GM12878 (cell line): ENCODE measurements around the gene PUDP. TPM values are rescaled to one million over a fixed set of nuclear protein-coding genes. Genes with fewer than 3 reads are reported as not detected.

ENCODE experiments used
- ATAC-seq: fragments of 200-7000 bp; cut with Tn5 transposase; 3 replicates; pipeline ENCODE4 v1.9.1; 2020; ENCODE audit warnings: mild to moderate bottlenecking, moderate library complexity
- BruUV-seq: library from RNA; stranded (reverse); fragments of 400-500 nt; replicated peaks from 2 replicates; lab custom pipeline; 2021; lab: Mats Ljungman, UMichigan
- CTCF ChIA-PET: fragments of 300-600 bp; sonication (Branson Sonifier 250); formaldehyde crosslinking; extraction: SDS; loops from one replicate; lab custom pipeline; 2021; ENCODE audit warnings: inconsistent platforms; lab: Yijun Ruan, JAX
- POLR2A ChIA-PET: fragments of 350-600 bp; formaldehyde crosslinking; extraction: SDS; loops from one replicate; lab custom pipeline; 2021; ENCODE audit warnings: inconsistent platforms; lab: Charles Lee
- RAD21 ChIA-PET: fragments of 300-600 bp; sonication (Branson Sonifier 250); formaldehyde crosslinking; loops from one replicate; lab custom pipeline; 2023; ENCODE audit warnings: antibody characterized with exemption; ENCODE audit not compliant: unreplicated experiment; lab: Charles Lee
- SMC1A ChIA-PET: fragments of 300-600 bp; sonication (Branson Sonifier 250); formaldehyde crosslinking; loops from one replicate; lab custom pipeline; 2023; ENCODE audit not compliant: unreplicated experiment, uncharacterized antibody; lab: Charles Lee
- DNase-seq: peaks from one replicate; pipeline ENCODE4 v3.0.0-alpha.2; 2011; ENCODE audit warnings: low read depth, low spot score
- FAIRE-seq: peaks from 3 replicates; lab custom pipeline; 2011; peaks lifted over from hg19 to GRCh38; lab: Jason Lieb, UNC
- H2AFZ ChIP-seq: 2 replicates; pipeline ENCODE4 v1.6.0; 2011; ENCODE audit warnings: low read depth, low read length, control low read depth; ENCODE audit not compliant: control insufficient read depth
- H3K27ac ChIP-seq: 2 replicates; pipeline ENCODE4 v1.5.1; 2011; ENCODE audit warnings: control low read depth; ENCODE audit not compliant: control insufficient read depth, insufficient read depth
- H3K27me3 ChIP-seq, 2 experiments: replicated peaks in 1 of 2; 2 replicates each; pipeline versions ENCODE4 v1.6.0 to v1.6.1; 2011; ENCODE audit warnings: low read length in 1 of 2; ENCODE audit not compliant: control insufficient read depth in 2 of 2, insufficient read depth in 2 of 2
- H3K36me3 ChIP-seq, 2 experiments: 2 replicates each; pipeline ENCODE4 v1.5.1; 2011; ENCODE audit warnings: low read length in 1 of 2; ENCODE audit not compliant: control insufficient read depth in 2 of 2, insufficient read depth in 2 of 2
- H3K4me1 ChIP-seq: 2 replicates; pipeline ENCODE4 v1.6.1; 2011; ENCODE audit warnings: mild to moderate bottlenecking, low read length, moderate library complexity, mixed read lengths; ENCODE audit not compliant: control insufficient read depth, insufficient read depth
- H3K4me2 ChIP-seq: 2 replicates; pipeline ENCODE4 v1.6.0; 2011; ENCODE audit warnings: control low read depth; ENCODE audit not compliant: control insufficient read depth, insufficient read depth
- H3K4me3 ChIP-seq: fragments of 200-600 bp; sonication (generic); 2 replicates; pipeline ENCODE4 v1.5.1; 2016
- H3K79me2 ChIP-seq: 2 replicates; pipeline ENCODE4 v1.6.0; 2011; ENCODE audit warnings: low read length; ENCODE audit not compliant: control insufficient read depth, insufficient read depth
- H3K9ac ChIP-seq: 2 replicates; pipeline ENCODE4 v1.8.0; 2011; ENCODE audit warnings: low read length, control low read depth, mixed read lengths; ENCODE audit not compliant: control insufficient read depth, insufficient read depth
- H3K9me3 ChIP-seq: replicated peaks from 3 replicates; pipeline ENCODE4 v1.5.1; 2011; ENCODE audit warnings: mild to moderate bottlenecking, low read length; ENCODE audit not compliant: control insufficient read depth, insufficient read depth
- H4K20me1 ChIP-seq: 2 replicates; pipeline ENCODE4 v1.6.0; 2011; ENCODE audit not compliant: control insufficient read depth, insufficient read depth
- BHLHE40 ChIP-seq, 2 experiments: fragments of 450-650 bp in 1 of 2; IDR thresholded peaks; 2 replicates each; pipeline ENCODE4 v1.6.1; 2011 to 2017; ENCODE audit warnings: low read depth in 2 of 2, borderline replicate concordance in 1 of 2, improper control_type of control experiment in 1 of 2, low read length in 1 of 2, mild to moderate bottlenecking in 1 of 2
- CEBPB ChIP-seq, 2 experiments: fragments of 150-350 bp in 1 of 2; IDR thresholded peaks; 2 replicates each; pipeline ENCODE4 v1.6.1; 2012 to 2014; ENCODE audit warnings: low read depth in 2 of 2, low read length in 2 of 2, borderline replicate concordance in 1 of 2, inconsistent platforms in 1 of 2
- CHD1 ChIP-seq: IDR thresholded peaks from 2 replicates; pipeline ENCODE4 v1.6.1; 2012; ENCODE audit warnings: low read depth, low read length, improper control_type of control experiment
- CREB1 ChIP-seq: IDR thresholded peaks from 2 replicates; pipeline ENCODE4 v1.6.1; 2012; ENCODE audit warnings: low read depth, mild to moderate bottlenecking, inconsistent platforms
- FOS ChIP-seq: IDR thresholded peaks from 3 replicates; pipeline ENCODE4 v1.6.1; 2011; ENCODE audit warnings: borderline replicate concordance; ENCODE audit not compliant: insufficient read length; ENCODE audit errors: extremely low read depth
- GATAD2B ChIP-seq: fragments of 450-650 bp; conservative IDR thresholded peaks from 2 replicates; pipeline ENCODE4 v1.6.1; 2017; ENCODE audit warnings: low read depth, mild to moderate bottlenecking, moderate library complexity
- HDAC6 ChIP-seq: fragments of 200-600 bp; sonication (generic); IDR thresholded peaks from one replicate; pipeline ENCODE4 v1.8.0; 2017; ENCODE audit warnings: antibody characterized with exemption; ENCODE audit not compliant: unreplicated experiment
- MEF2B ChIP-seq: fragments of 450-650 bp; IDR thresholded peaks from 2 replicates; pipeline ENCODE4 v1.6.1; 2018; ENCODE audit warnings: mild to moderate bottlenecking, moderate library complexity; ENCODE audit not compliant: partially characterized antibody, poor library complexity, severe bottlenecking
- MXI1 ChIP-seq: fragments of 150-350 bp; IDR thresholded peaks from 2 replicates; pipeline ENCODE4 v1.6.1; 2011; ENCODE audit warnings: low read depth, mild to moderate bottlenecking, inconsistent platforms, low read length, improper control_type of control experiment
- NRF1 ChIP-seq: conservative IDR thresholded peaks from 2 replicates; pipeline ENCODE4 v1.6.1; 2011; ENCODE audit warnings: mild to moderate bottlenecking, low read depth, low read length, improper control_type of control experiment
- POLR2A ChIP-seq: IDR thresholded peaks from 2 replicates; pipeline ENCODE4 v1.6.1; 2011; ENCODE audit warnings: low read depth, mild to moderate bottlenecking, low read length
- RB1 ChIP-seq: fragments of 450-650 bp; formaldehyde crosslinking; IDR thresholded peaks from 2 replicates; pipeline ENCODE4 v1.6.1; 2017; ENCODE audit warnings: mild to moderate bottlenecking, borderline replicate concordance
- RUNX3 ChIP-seq: IDR thresholded peaks from 2 replicates; pipeline ENCODE4 v1.6.1; 2012; ENCODE audit warnings: low read length, inconsistent platforms
- SMARCA5 ChIP-seq: fragments of 450-650 bp; IDR thresholded peaks from 2 replicates; pipeline ENCODE4 v1.6.1; 2017; ENCODE audit warnings: mild to moderate bottlenecking
- STAT3 ChIP-seq: IDR thresholded peaks from 2 replicates; pipeline ENCODE4 v1.6.1; 2011; ENCODE audit warnings: low read depth, low read length, improper control_type of control experiment
- TCF3 ChIP-seq: IDR thresholded peaks from 2 replicates; pipeline ENCODE4 v1.6.1; 2012; ENCODE audit warnings: low read depth, mild to moderate bottlenecking, low read length, borderline replicate concordance; ENCODE audit not compliant: insufficient read depth
- YY1 ChIP-seq: IDR thresholded peaks from 2 replicates; pipeline ENCODE4 v1.6.1; 2011; ENCODE audit warnings: low read depth, mild to moderate bottlenecking, low read length
- ZNF217 ChIP-seq: fragments of 450-650 bp; IDR thresholded peaks from 2 replicates; pipeline ENCODE4 v1.6.1; 2017; ENCODE audit warnings: antibody characterized with exemption, mild to moderate bottlenecking
- WGBS: methylation state at CpG from one replicate; pipeline ENCODE4 v1.1.6; 2016; ENCODE audit warnings: low lambda C conversion rate; ENCODE audit not compliant: insufficient replicate concordance, insufficient coverage; ENCODE audit errors: missing lambda C conversion rate; 5-methylcytosine and 5-hydroxymethylcytosine counted together
- in situ Hi-C: fragments of 300-500 bp; cut with MboI; formaldehyde crosslinking; loops from 9 replicates; pipeline ENCODE4 v1.14.3; 2018; ENCODE audit warnings: mixed read lengths
- intact Hi-C: fragments of 100-400 bp; cut with micrococcal nuclease; formaldehyde crosslinking; loops from one replicate; pipeline ENCODE4 v1.14.2; 2022; ENCODE audit not compliant: unreplicated experiment
- polyA plus RNA-seq, 11 experiments: library from polyadenylated mRNA; depleted of rRNA in 4 of 11; unstranded in 6 of 11; stranded (reverse) in 5 of 11; fragments of >200 nt; fragmentation: Nextera tagmentation in 4 of 11; fragmentation: Illumina TruSeq in 1 of 11; extraction: Ambion mirVana in 4 of 11; extraction: Trizol in 1 of 11; gene quantifications; 1 replicate in 1 of 11; 2 replicates in 10 of 11; pipeline versions ENCODE4 v1.2.1 to v1.2.3, GENCODE V29; 2011 to 2016; ENCODE audit warnings: inconsistent platforms in 2 of 11, missing spikeins in 2 of 11, low read depth in 1 of 11
- total RNA-seq, 4 experiments: library from RNA; depleted of rRNA in 3 of 4; stranded (reverse); fragments of >200 nt in 3 of 4; fragmentation: Illumina TruSeq in 1 of 4; extraction: Trizol in 1 of 4; gene quantifications; 2 replicates each; pipeline versions ENCODE4 v1.2.1 to v1.2.3, GENCODE V29; 2013 to 2021
- TF ChIP-seq, protein P1 (sequence below): fragments of 450-650 bp; IDR thresholded peaks from 2 replicates; pipeline ENCODE4 v1.6.1; 2017; ENCODE audit warnings: mild to moderate bottlenecking
- TF ChIP-seq, protein P2 (sequence below): IDR thresholded peaks from 2 replicates; pipeline ENCODE4 v1.6.1; 2012; ENCODE audit warnings: low read depth, low read length, improper control_type of control experiment

Gene PUDP
- total and polyA plus RNA-seq, 10 of the 15 experiments (the other 5 are each of a cell fraction or from before 2014, with no cell fraction given): 30.8 to 83.5 (median 61.7) TPM

DNA sequence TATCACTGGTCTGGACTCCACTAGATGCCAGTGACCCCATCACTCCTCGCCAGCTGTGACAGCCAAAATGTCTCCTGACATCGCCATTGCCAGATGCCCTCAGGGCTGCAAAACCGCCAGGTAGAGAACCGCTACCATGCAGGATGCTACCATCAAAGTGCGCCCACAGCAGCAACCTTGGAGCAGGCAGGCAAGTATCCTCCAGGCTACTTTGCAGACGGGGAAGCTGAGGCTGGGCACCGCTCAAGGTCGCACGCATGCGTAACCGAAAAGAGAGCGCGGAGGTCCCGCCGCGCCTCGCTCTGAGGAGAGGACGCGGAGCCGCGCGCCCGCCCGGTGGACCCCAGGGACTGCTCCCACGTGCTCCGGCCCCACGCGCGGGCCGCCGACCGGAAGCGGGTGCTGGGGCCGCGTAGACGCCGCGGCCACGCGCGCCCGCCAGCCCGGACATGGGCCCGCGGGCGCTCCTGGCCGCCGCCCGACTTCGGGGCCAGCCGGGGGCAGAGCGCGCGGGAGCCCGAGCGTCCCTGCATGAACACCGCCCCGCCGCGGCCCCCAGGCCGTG is 458 bp downstream of the PUDP start, which contains the start of gene STS:
Gene STS (plus strand): TSS at position 300 of the 565 bp plus-strand sequence. CDS start 105,488 bp downstream, outside the sequence.
- POLR2A ChIA-PET: interaction anchor here (0.6 to 4.7 kb wide), 6 partner anchors 10 to 932 kb away, joined by 3 to 117 read pairs (median 7); no protein-coding TSS in a partner anchor
- peak within 1 kb of the TSS; percentile 73 for H3K9ac ChIP-seq
- TF ChIP-seq RB1: peak; percentile 82; the same call in 1 of the 2 replicates
- no peak for TF ChIP-seq STAT3
- 0 out of 2 replicates have a peak, but pooled peaks have one; percentile 26 for TF ChIP-seq CHD1
- peak; percentile 8; the same call in 1 of the 2 replicates for TF ChIP-seq POLR2A
- TF ChIP-seq FOS: no peak
- TF ChIP-seq, protein P1, sequence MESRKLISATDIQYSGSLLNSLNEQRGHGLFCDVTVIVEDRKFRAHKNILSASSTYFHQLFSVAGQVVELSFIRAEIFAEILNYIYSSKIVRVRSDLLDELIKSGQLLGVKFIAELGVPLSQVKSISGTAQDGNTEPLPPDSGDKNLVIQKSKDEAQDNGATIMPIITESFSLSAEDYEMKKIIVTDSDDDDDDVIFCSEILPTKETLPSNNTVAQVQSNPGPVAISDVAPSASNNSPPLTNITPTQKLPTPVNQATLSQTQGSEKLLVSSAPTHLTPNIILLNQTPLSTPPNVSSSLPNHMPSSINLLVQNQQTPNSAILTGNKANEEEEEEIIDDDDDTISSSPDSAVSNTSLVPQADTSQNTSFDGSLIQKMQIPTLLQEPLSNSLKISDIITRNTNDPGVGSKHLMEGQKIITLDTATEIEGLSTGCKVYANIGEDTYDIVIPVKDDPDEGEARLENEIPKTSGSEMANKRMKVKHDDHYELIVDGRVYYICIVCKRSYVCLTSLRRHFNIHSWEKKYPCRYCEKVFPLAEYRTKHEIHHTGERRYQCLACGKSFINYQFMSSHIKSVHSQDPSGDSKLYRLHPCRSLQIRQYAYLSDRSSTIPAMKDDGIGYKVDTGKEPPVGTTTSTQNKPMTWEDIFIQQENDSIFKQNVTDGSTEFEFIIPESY: no peak
- peak; percentile 30; the same call in 1 of the 2 replicates for TF ChIP-seq RUNX3
- peak; percentile 52 to 88; a peak in 2 of 4 replicates for TF ChIP-seq BHLHE40 (IDR thresholded peaks at IDR 0.05; ENCODE audit: borderline replicate concordance in 1 of 2, low read depth in 2 of 2, low read length in 1 of 2)
- TF ChIP-seq NRF1: peak; percentile 48
- TF ChIP-seq CEBPB (IDR thresholded peaks at IDR 0.05; ENCODE audit: borderline replicate concordance in 1 of 2, low read depth in 2 of 2, low read length in 2 of 2): no peak
- TF ChIP-seq GATAD2B: peak; percentile 86
- peak; percentile 80 for TF ChIP-seq MEF2B
- peak; percentile 52; the same call in 1 of the 2 replicates for TF ChIP-seq YY1
- TF ChIP-seq, protein P2, sequence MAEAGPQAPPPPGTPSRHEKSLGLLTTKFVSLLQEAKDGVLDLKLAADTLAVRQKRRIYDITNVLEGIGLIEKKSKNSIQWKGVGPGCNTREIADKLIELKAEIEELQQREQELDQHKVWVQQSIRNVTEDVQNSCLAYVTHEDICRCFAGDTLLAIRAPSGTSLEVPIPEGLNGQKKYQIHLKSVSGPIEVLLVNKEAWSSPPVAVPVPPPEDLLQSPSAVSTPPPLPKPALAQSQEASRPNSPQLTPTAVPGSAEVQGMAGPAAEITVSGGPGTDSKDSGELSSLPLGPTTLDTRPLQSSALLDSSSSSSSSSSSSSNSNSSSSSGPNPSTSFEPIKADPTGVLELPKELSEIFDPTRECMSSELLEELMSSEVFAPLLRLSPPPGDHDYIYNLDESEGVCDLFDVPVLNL: no peak
- TF ChIP-seq HDAC6: peak; percentile 28
- peak; percentile 23; the same call in 1 of the 2 replicates for TF ChIP-seq SMARCA5
- TF ChIP-seq CREB1: no peak
- 0 out of 2 replicates have a peak, but pooled peaks have one; percentile 6 for TF ChIP-seq MXI1
- 0 out of 2 replicates have a peak, but pooled peaks have one; percentile 2 for TF ChIP-seq TCF3
- TF ChIP-seq ZNF217: peak; percentile 82

More for the DNA sequence above, 458 bp downstream of the PUDP start, which contains the start of gene STS:
- SMC1A ChIA-PET: interaction anchor here (0.8 to 5.5 kb wide), 15 partner anchors 7 to 409 kb away, joined by 3 to 56 read pairs (median 6); no protein-coding TSS in a partner anchor
- Histone ChIP-seq H3K9me3 (no peaks in the 10 kb centered on the region), H3K36me3 (no peaks in the 10 kb centered on the region; a peak in 1 of 4 replicates), H3K4me1 (peaks cover 15% of the 10 kb centered on the region), H4K20me1 (no peaks in the 10 kb centered on the region), H3K4me2 (peak within 1 kb of the TSS; percentile 87), H3K27ac (peak within 1 kb of the TSS; percentile 87), H3K79me2 (peaks cover 47% of the 10 kb centered on the region), H3K4me3 (peak within 1 kb of the TSS; percentile 98), H3K27me3 (no peaks in the 10 kb centered on the region), H2AFZ (peak within 1 kb of the TSS; percentile 79)
- intact Hi-C loops: loop anchor here (2.0 to 5.0 kb wide), 2 partner anchors 89 to 780 kb away; partner anchors contain the start of gene PNPLA4
- in situ Hi-C loops: no loop called here
- 1% methylated on average over 16 of the region's 61 CpGs for WGBS
- FAIRE-seq: no peak
- RAD21 ChIA-PET: interaction anchor here (0.9 to 5.8 kb wide), 12 partner anchors 15 to 778 kb away, joined by 3 to 127 read pairs (median 4); no protein-coding TSS in a partner anchor
- no TSS peak for BruUV-seq
- ATAC-seq: peak; percentile 53
- CTCF ChIA-PET: interaction anchor here (0.7 to 3.6 kb wide), 9 partner anchors 9 to 88 kb away, joined by 3 to 24 read pairs (median 4); no protein-coding TSS in a partner anchor
- no peak for DNase-seq
